Cardiac septum (tissue), 1 donor: Measurements from ENCODE around the gene PDE4D. TPM values are rescaled to one million over a fixed set of nuclear protein-coding genes. Genes with fewer than 3 reads are reported as not detected.
"Not testable (repeated sequence)": the region's sequence is repeated elsewhere in the genome, so short reads cannot be mapped to it uniquely, and the experiment has no call there.

Experiments used
- DNase-seq: peaks from one replicate; pipeline ENCODE4 v3.0.0-alpha.2; 2020; ENCODE audit warnings: low spot score
- intact Hi-C: fragments of 100-400 bp; cut with DNase I; formaldehyde crosslinking; loops from one replicate; pipeline ENCODE4 v1.14.0; 2022
- total RNA-seq: library from RNA; stranded (reverse); fragmentation: NEBNext Ultra II Directional; extraction: Animal tissue kit (Norgen Biotek cat#: 25700); gene quantifications from one replicate; pipeline ENCODE4 v1.2.1, GENCODE V29; 2021
- donor health status: DM: no; HTN: no; CAD: no.

PDE4D gene
- total RNA-seq, 1 donor from 2014 or later = 29.3 TPM

GRCh38 chr5:59604111-59604510 is 289.4 kb downstream of the PDE4D start:
- intact Hi-C loops = no loop called here
- DNase-seq = no peak

- no peak for DNase-seq
- intact Hi-C loops = no loop called here
These were observed 292.5 kb downstream of the PDE4D start for GRCh38 chr5:59600998-59601397.

- no peak for DNase-seq
- intact Hi-C loops = no loop called here
These were observed 293.4 kb downstream of the PDE4D start for GRCh38 chr5:59600153-59600552.

GRCh38 chr5:59599729-59600128 is 293.8 kb downstream of the PDE4D start:
- intact Hi-C loops = no loop called here
- no peak for DNase-seq

GRCh38 chr5:59598547-59598874 is 295.0 kb downstream of the PDE4D start:
- no peak for DNase-seq
- intact Hi-C loops = no loop called here

- DNase-seq = no peak
- intact Hi-C loops = no loop called here
These were observed 295.6 kb downstream of the PDE4D start for GRCh38 chr5:59597690-59598546.

- DNase-seq = no peak
- intact Hi-C loops = no loop called here
These were observed 296.8 kb downstream of the PDE4D start for GRCh38 chr5:59596586-59597350.

- intact Hi-C loops, DNase-seq: not testable (repeated sequence)
These were observed 299.4 kb downstream of the PDE4D start for GRCh38 chr5:59594118-59594517.

GRCh38 chr5:59593439-59594007 is 300.0 kb downstream of the PDE4D start:
- no peak for DNase-seq
- intact Hi-C loops = no loop called here

- intact Hi-C loops = no loop called here
- DNase-seq = no peak
These were observed 301.4 kb downstream of the PDE4D start for GRCh38 chr5:59592101-59592500.

GRCh38 chr5:59591162-59591561 is 302.4 kb downstream of the PDE4D start:
- intact Hi-C loops = no loop called here
- no peak for DNase-seq

GRCh38 chr5:59588922-59589321 is 304.6 kb downstream of the PDE4D start:
- intact Hi-C loops = no loop called here

GRCh38 chr5:59587489-59588337 is 305.8 kb downstream of the PDE4D start:
- peak; percentile 78 for DNase-seq
- intact Hi-C loops = no loop called here

More at GRCh38 chr5:59588922-59589321, 304.6 kb downstream of the PDE4D start:
- no peak for DNase-seq

- no peak for DNase-seq
- intact Hi-C loops = no loop called here
These were observed 306.7 kb downstream of the PDE4D start for GRCh38 chr5:59586841-59587240.

GRCh38 chr5:59584858-59585846 is 308.4 kb downstream of the PDE4D start:
- intact Hi-C loops = no loop called here
- no peak for DNase-seq

GRCh38 chr5:59583810-59584562 is 309.5 kb downstream of the PDE4D start:
- intact Hi-C loops = no loop called here
- no peak for DNase-seq

- intact Hi-C loops = no loop called here
These were observed 310.2 kb downstream of the PDE4D start for GRCh38 chr5:59583151-59583809.

More at GRCh38 chr5:59583151-59583809, 310.2 kb downstream of the PDE4D start:
- DNase-seq = no peak
